Neural cell (in vitro differentiated cells): ENCODE results near the gene TASL. TPM values are rescaled to one million over a fixed set of nuclear protein-coding genes. Genes with fewer than 3 reads are reported as not detected.

Experiments used
- H2AFZ ChIP-seq: fragments of 200-600, 300-800 bp; sonication (generic), shearing (Covaris generic); 2 replicates; pipeline ENCODE4 v1.6.0; 2014; ENCODE audit warnings: low read depth, mild to moderate bottlenecking, antibody characterized with exemption, low read length, moderate library complexity
- H3F3A ChIP-seq: fragments of 200-600 bp; shearing (Covaris generic); 2 replicates; pipeline ENCODE4 v1.6.1; 2016; ENCODE audit warnings: mild to moderate bottlenecking, moderate library complexity, mixed read lengths, antibody characterized with exemption, low read length; ENCODE audit not compliant: insufficient read depth, poor library complexity, severe bottlenecking
- H3K27ac ChIP-seq: fragments of 200-600, 300-800 bp; sonication (generic), shearing (Covaris generic); 2 replicates; pipeline ENCODE4 v1.5.1; 2014; ENCODE audit warnings: mild to moderate bottlenecking, low read length, moderate library complexity
- H3K27me3 ChIP-seq: fragments of 300-800, 200-600 bp; sonication (generic), shearing (Covaris generic); 2 replicates; pipeline ENCODE4 v1.6.0; 2014; ENCODE audit warnings: mild to moderate bottlenecking, low read depth, low read length, moderate library complexity; ENCODE audit not compliant: insufficient read depth
- H3K36me3 ChIP-seq: fragments of 300-800, 200-600 bp; sonication (generic), shearing (Covaris generic); 2 replicates; pipeline ENCODE4 v1.5.1; 2014; ENCODE audit warnings: mild to moderate bottlenecking, antibody characterized with exemption, low read length, moderate library complexity; ENCODE audit not compliant: insufficient read depth
- H3K4me2 ChIP-seq: fragments of 300-800, 200-600 bp; sonication (generic), shearing (Covaris generic); 2 replicates; pipeline ENCODE4 v1.6.0; 2014; ENCODE audit warnings: mild to moderate bottlenecking, low read length
- H3K4me3 ChIP-seq: fragments of 300-800, 200-600 bp; sonication (generic), shearing (Covaris generic); 2 replicates; pipeline ENCODE4 v1.5.1; 2014; ENCODE audit warnings: mild to moderate bottlenecking, low read length, moderate library complexity
- H3K79me2 ChIP-seq: fragments of 200-600 bp; shearing (Covaris generic); replicated peaks from 2 replicates; pipeline ENCODE4 v1.6.0; 2014; ENCODE audit warnings: mild to moderate bottlenecking, low read length, moderate library complexity; ENCODE audit not compliant: insufficient read depth
- H3K9ac ChIP-seq: fragments of 300-800, 200-600 bp; sonication (generic), shearing (Covaris generic); 2 replicates; pipeline ENCODE4 v1.6.1; 2016; ENCODE audit warnings: mild to moderate bottlenecking, low read length, mixed read lengths
- H3K9me2 ChIP-seq: fragments of 200-600 bp; shearing (Covaris generic); 2 replicates; pipeline ENCODE4 v1.6.1; 2016; ENCODE audit warnings: mild to moderate bottlenecking, low read length, mixed read lengths; ENCODE audit not compliant: insufficient read depth
- H3K9me3 ChIP-seq: fragments of 200-600, 300-800 bp; sonication (generic), shearing (Covaris generic); 2 replicates; pipeline ENCODE4 v1.6.1; 2016; ENCODE audit warnings: mild to moderate bottlenecking, mixed run types, low read length, moderate library complexity, mixed read lengths
- H4K20me1 ChIP-seq: fragments of 200-600 bp; shearing (Covaris generic); 2 replicates; pipeline ENCODE4 v1.6.1; 2016; ENCODE audit warnings: mild to moderate bottlenecking, mixed run types; ENCODE audit not compliant: insufficient read depth
- CTCF ChIP-seq: fragments of 450-650 bp; IDR thresholded peaks from 2 replicates; pipeline ENCODE4 v1.5.1; 2014; ENCODE audit warnings: antibody characterized with exemption, mild to moderate bottlenecking, moderate library complexity; ENCODE audit not compliant: poor library complexity, severe bottlenecking
- EP300 ChIP-seq: fragments of 450-650 bp; conservative IDR thresholded peaks from 2 replicates; pipeline ENCODE4 v1.6.1; 2014; ENCODE audit warnings: antibody characterized with exemption, mild to moderate bottlenecking, moderate library complexity; ENCODE audit not compliant: poor library complexity, severe bottlenecking
- EZH2 ChIP-seq: fragments of 200-600, 300-800 bp; shearing (Covaris generic), sonication (generic); IDR thresholded peaks from 2 replicates; pipeline ENCODE4 v1.6.1; 2014; ENCODE audit warnings: antibody characterized with exemption, low read length, borderline replicate concordance, mild to moderate bottlenecking; ENCODE audit not compliant: insufficient read depth, poor library complexity, severe bottlenecking
- MXI1 ChIP-seq: fragments of 450-650 bp; conservative IDR thresholded peaks from 2 replicates; pipeline ENCODE4 v1.6.1; 2014; ENCODE audit warnings: antibody characterized with exemption, mild to moderate bottlenecking; ENCODE audit not compliant: poor library complexity, severe bottlenecking
- POLR2AphosphoS5 ChIP-seq: IDR thresholded peaks from 2 replicates; pipeline ENCODE4 v1.6.1; 2012
- RAD21 ChIP-seq: fragments of 450-650 bp; conservative IDR thresholded peaks from 2 replicates; pipeline ENCODE4 v1.6.1; 2014; ENCODE audit warnings: antibody characterized with exemption, mild to moderate bottlenecking, moderate library complexity
- REST ChIP-seq: IDR thresholded peaks from 2 replicates; pipeline ENCODE4 v1.6.1; 2012; ENCODE audit warnings: borderline replicate concordance
- SMC3 ChIP-seq: fragments of 450-650 bp; conservative IDR thresholded peaks from 2 replicates; pipeline ENCODE4 v1.6.1; 2014; ENCODE audit warnings: antibody characterized with exemption, mild to moderate bottlenecking, moderate library complexity; ENCODE audit not compliant: poor library complexity
- TAF1 ChIP-seq: IDR thresholded peaks from 2 replicates; pipeline ENCODE4 v1.6.1; 2012; ENCODE audit warnings: low read depth
- polyA plus RNA-seq: library from polyadenylated mRNA; depleted of rRNA; stranded (reverse); fragments of >200 nt; gene quantifications from 2 replicates; pipeline ENCODE4 v1.2.3, GENCODE V29; 2014

The TASL gene
- polyA plus RNA-seq, 1 donor from 2014 or later: not detected

DNA sequence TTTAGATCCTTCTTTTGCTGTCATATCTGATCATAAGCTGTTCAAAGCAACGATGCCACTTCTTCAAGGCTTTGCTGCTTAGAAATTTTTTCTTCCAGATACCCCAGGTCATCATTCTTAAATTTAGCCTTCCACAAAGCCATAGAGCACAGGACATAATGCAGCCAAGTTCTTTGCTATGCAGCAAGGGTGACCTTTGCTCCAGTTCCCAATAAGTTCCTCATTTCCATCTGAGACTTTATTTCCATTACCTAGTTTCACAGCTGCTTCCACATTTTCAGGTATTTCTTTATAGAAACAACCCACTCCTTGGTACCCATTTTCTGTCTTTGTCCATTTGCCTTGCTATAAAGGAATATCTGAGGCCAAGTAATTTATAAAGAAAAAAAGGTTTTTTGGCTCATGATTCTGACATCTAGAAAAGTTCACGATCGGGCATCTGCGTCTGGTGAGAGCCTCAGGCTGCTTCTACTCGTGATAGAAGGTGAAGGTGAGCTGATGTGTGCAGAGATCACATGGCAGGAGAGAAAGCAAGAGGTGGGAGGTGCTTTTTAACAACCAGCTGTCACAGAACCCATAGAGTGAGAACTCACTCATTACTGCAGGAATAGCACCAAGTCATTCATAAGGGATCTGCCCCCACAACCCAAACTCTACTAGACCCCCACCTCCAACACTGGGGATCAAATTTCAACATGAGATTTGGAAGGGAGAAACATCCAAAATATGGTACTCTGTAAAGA lies 11.8 kb upstream of the TASL start:
- Histone ChIP-seq H3F3A (no peaks in the 10 kb centered on the region), H3K79me2 (no peaks in the 10 kb centered on the region), H3K9me3 (no peaks in the 10 kb centered on the region), H3K9ac (no peak overlapping the region), H3K4me2 (no peak overlapping the region), H3K36me3 (no peaks in the 10 kb centered on the region), H4K20me1 (no peaks in the 10 kb centered on the region), H3K4me3 (no peak overlapping the region), H2AFZ (no peak overlapping the region), H3K27me3 (no peaks in the 10 kb centered on the region), H3K27ac (no peak overlapping the region), H3K9me2 (no peaks in the 10 kb centered on the region)
- TF ChIP-seq RAD21 (no peak), CTCF (no peak), REST (no peak), SMC3 (no peak), POLR2AphosphoS5 (no peak), EP300 (no peak), EZH2 (no peak), MXI1 (no peak), TAF1 (no peak)

GRCh38 chrX:30586516-30586915 lies 8.9 kb upstream of the TASL start:
- no peaks in the 10 kb centered on the region for H4K20me1 ChIP-seq
- no peaks in the 10 kb centered on the region for H3K27me3 ChIP-seq
- H3K79me2 ChIP-seq: no peaks in the 10 kb centered on the region
- H3K9me3 ChIP-seq: no peaks in the 10 kb centered on the region
- H3K9me2 ChIP-seq: no peaks in the 10 kb centered on the region
- H3K4me3 ChIP-seq: no peak overlapping the region
- H2AFZ ChIP-seq: no peak overlapping the region
- no peaks in the 10 kb centered on the region for H3K36me3 ChIP-seq
- no peaks in the 10 kb centered on the region for H3F3A ChIP-seq
- H3K9ac ChIP-seq: no peak overlapping the region
- H3K4me2 ChIP-seq: no peak overlapping the region
- TF ChIP-seq RAD21 (no peak), CTCF (no peak), TAF1 (no peak), REST (no peak), MXI1 (no peak), EP300 (no peak), EZH2 (no peak), SMC3 (no peak), POLR2AphosphoS5 (no peak)
- H3K27ac ChIP-seq: no peak overlapping the region
